Ishikawa (cell line): ENCODE data around the gene TLR2.

ENCODE experiments used
- CEBPB ChIP-seq: IDR thresholded peaks from 2 replicates; pipeline ENCODE4 v1.6.1; 2012
- CREB1 ChIP-seq: IDR thresholded peaks from 2 replicates; pipeline ENCODE4 v1.6.1; 2012; ENCODE audit warnings: low read depth
- EGR1 ChIP-seq: IDR thresholded peaks from 2 replicates; pipeline ENCODE4 v1.6.1; 2012
- EP300 ChIP-seq: IDR thresholded peaks from 2 replicates; pipeline ENCODE4 v1.6.1; 2012; ENCODE audit warnings: borderline replicate concordance
- FOXM1 ChIP-seq: IDR thresholded peaks from 2 replicates; pipeline ENCODE4 v1.6.1; 2012; ENCODE audit warnings: low read depth, borderline replicate concordance
- NFIC ChIP-seq: IDR thresholded peaks from 2 replicates; pipeline ENCODE4 v1.6.1; 2012
- RAD21 ChIP-seq: IDR thresholded peaks from 2 replicates; pipeline ENCODE4 v1.6.1; 2012; ENCODE audit warnings: low read depth
- TAF1 ChIP-seq: IDR thresholded peaks from 2 replicates; pipeline ENCODE4 v1.6.1; 2012; ENCODE audit warnings: low read depth, mild to moderate bottlenecking
- TCF12 ChIP-seq: IDR thresholded peaks from 2 replicates; pipeline ENCODE4 v1.6.1; 2012; ENCODE audit warnings: low read depth
- TEAD4 ChIP-seq: IDR thresholded peaks from 2 replicates; pipeline ENCODE4 v1.6.1; 2012
- YY1 ChIP-seq: IDR thresholded peaks from 2 replicates; pipeline ENCODE4 v1.6.1; 2012; ENCODE audit warnings: low read depth
- ZBTB7A ChIP-seq: IDR thresholded peaks from 2 replicates; pipeline ENCODE4 v1.6.1; 2012; ENCODE audit warnings: low read depth
- TF ChIP-seq, protein P1 (sequence below): IDR thresholded peaks from 2 replicates; pipeline ENCODE4 v1.6.1; 2012
- TF ChIP-seq, protein P2 (sequence below): IDR thresholded peaks from 2 replicates; pipeline ENCODE4 v1.6.1; 2012; ENCODE audit warnings: low read depth, mild to moderate bottlenecking
- TF ChIP-seq, protein P3 (sequence below): IDR thresholded peaks from 2 replicates; pipeline ENCODE4 v1.6.1; 2012

TLR2 gene

DNA sequence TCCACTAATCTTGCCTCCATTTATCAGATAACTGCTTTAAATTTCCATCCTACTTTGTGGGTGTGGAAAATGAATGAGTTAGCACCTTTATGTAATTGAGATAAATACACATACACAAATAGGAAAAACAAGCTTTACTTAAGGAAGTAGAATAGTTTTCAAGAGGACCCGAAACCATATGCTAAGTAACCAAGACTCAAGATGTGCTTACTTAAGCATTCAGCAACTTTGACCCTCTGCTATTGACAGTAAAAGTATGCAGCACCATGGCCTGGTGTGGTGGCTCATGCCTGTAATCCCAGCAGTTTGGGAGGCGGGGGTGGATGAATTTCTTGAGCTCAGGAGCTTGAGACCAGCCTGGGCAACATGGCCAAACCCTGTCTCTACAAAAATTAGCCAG, 45.8 kb downstream of the TLR2 start:
- TF ChIP-seq TCF12, result no peak
- TF ChIP-seq CEBPB, result no peak
- TF ChIP-seq TEAD4, result no peak
- TF ChIP-seq TAF1, result no peak
- TF ChIP-seq EGR1, result no peak
- TF ChIP-seq, protein P1, sequence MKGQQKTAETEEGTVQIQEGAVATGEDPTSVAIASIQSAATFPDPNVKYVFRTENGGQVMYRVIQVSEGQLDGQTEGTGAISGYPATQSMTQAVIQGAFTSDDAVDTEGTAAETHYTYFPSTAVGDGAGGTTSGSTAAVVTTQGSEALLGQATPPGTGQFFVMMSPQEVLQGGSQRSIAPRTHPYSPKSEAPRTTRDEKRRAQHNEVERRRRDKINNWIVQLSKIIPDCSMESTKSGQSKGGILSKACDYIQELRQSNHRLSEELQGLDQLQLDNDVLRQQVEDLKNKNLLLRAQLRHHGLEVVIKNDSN, result no peak
- TF ChIP-seq, protein P2, sequence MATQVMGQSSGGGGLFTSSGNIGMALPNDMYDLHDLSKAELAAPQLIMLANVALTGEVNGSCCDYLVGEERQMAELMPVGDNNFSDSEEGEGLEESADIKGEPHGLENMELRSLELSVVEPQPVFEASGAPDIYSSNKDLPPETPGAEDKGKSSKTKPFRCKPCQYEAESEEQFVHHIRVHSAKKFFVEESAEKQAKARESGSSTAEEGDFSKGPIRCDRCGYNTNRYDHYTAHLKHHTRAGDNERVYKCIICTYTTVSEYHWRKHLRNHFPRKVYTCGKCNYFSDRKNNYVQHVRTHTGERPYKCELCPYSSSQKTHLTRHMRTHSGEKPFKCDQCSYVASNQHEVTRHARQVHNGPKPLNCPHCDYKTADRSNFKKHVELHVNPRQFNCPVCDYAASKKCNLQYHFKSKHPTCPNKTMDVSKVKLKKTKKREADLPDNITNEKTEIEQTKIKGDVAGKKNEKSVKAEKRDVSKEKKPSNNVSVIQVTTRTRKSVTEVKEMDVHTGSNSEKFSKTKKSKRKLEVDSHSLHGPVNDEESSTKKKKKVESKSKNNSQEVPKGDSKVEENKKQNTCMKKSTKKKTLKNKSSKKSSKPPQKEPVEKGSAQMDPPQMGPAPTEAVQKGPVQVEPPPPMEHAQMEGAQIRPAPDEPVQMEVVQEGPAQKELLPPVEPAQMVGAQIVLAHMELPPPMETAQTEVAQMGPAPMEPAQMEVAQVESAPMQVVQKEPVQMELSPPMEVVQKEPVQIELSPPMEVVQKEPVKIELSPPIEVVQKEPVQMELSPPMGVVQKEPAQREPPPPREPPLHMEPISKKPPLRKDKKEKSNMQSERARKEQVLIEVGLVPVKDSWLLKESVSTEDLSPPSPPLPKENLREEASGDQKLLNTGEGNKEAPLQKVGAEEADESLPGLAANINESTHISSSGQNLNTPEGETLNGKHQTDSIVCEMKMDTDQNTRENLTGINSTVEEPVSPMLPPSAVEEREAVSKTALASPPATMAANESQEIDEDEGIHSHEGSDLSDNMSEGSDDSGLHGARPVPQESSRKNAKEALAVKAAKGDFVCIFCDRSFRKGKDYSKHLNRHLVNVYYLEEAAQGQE, result no peak
- TF ChIP-seq, protein P3, sequence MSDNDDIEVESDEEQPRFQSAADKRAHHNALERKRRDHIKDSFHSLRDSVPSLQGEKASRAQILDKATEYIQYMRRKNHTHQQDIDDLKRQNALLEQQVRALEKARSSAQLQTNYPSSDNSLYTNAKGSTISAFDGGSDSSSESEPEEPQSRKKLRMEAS, result no peak
- no peak for TF ChIP-seq FOXM1
- no peak for TF ChIP-seq NFIC
- no peak for TF ChIP-seq ZBTB7A
- no peak for TF ChIP-seq EP300
- no peak for TF ChIP-seq CREB1
- no peak for TF ChIP-seq YY1
- TF ChIP-seq RAD21, result no peak

DNA sequence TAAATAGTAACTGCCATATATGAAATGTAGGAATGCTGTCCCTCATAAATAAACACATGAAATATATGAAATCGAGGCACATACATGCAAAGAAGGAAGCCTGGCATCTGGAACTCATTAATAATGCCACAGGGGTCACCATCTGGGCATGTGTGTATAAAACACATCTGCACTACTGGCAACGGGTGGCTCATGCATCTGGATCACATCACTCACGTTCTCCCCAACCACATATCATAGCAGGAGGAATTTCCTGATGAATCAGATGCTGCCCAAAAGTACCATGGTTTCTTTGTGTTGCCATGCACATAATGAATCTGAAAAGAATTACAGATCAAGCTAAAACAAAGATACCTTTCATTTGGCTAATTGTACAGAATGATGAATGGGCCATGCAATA, 47.2 kb downstream of the TLR2 start:
- TF ChIP-seq TCF12, result no peak
- TF ChIP-seq CEBPB, result no peak
- no peak for TF ChIP-seq CREB1
- TF ChIP-seq NFIC, result no peak
- no peak for TF ChIP-seq EGR1
- no peak for TF ChIP-seq RAD21
- TF ChIP-seq TAF1, result no peak
- TF ChIP-seq, protein P3, result no peak
- TF ChIP-seq, protein P1, result no peak
- TF ChIP-seq, protein P2, result no peak
- no peak for TF ChIP-seq EP300
- TF ChIP-seq YY1, result no peak

DNA sequence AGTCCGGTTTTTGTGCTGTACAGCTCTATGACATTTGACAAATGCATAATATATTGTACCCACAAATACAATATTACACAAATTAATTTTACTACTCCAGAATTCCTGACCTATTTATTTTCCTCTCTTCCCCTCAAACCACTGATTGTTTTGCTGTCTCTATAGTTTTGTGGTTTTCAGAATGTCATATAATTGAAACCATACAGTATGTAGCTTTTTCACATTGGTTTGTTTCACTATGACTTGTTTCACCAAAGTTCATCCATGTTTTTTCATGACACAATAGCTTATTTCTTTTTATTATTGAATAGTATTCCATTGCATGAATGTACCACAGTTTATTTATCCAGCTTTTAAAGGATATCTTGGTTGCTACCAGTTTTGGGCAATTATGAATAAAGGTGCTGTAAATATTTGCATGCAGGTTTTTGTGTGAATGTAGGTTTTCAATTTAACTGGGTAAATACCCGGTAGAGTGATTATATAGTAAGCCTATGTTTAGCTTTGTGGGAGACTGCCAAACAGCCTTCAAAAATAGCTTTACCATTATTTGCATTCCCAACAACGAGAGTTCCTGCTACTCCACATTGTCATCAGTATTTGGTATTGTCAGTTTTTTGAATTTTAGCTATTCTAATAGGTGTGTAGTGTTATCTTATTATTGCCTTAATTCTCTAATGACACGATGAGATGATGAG, 49.8 kb downstream of the TLR2 start:
- TF ChIP-seq CREB1, result no peak

DNA sequence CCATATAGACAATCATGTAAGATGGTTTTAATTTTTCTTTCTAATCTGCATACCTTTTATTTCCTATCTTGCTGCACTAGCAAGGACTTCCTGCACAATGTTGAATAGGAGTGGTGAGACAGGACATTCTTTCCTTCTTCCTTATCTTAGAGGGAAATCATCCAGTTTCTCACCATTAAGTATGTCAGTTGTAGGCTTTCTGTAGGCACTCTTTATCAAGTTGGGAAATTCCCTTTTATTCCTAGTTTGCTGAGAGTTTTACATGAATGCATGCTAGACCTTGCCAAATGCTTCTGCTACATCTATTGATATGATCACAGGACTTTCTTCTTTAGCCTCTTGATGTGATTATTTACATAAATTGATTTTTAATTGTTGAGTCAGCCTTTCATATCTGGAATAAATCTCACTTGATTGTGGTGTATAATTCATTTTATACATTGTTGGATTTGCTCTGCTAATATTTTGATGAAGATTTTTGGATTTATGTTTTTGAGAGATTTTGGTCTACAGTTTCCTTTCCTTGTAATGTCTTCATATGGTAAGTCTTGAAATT, 51.9 kb downstream of the TLR2 start:
- TF ChIP-seq CREB1 (no peak), TAF1 (no peak), EP300 (no peak), FOXM1 (no peak), CEBPB (no peak), TEAD4 (no peak), YY1 (no peak), ZBTB7A (no peak), RAD21 (no peak), EGR1 (no peak), NFIC (no peak), TCF12 (no peak)
- TF ChIP-seq, protein P3, result no peak
- TF ChIP-seq, protein P2, result no peak
- TF ChIP-seq, protein P1, result no peak
